ENCODE results near the gene SYT7. TPM values are rescaled to one million over a fixed set of nuclear protein-coding genes. Genes with fewer than 3 reads are reported as not detected.

SYT7 gene
- total and polyA plus RNA-seq, 10 of the 15 experiments (the other 5 are each of a cell fraction or from before 2014, with no cell fraction given), result not detected

DNA sequence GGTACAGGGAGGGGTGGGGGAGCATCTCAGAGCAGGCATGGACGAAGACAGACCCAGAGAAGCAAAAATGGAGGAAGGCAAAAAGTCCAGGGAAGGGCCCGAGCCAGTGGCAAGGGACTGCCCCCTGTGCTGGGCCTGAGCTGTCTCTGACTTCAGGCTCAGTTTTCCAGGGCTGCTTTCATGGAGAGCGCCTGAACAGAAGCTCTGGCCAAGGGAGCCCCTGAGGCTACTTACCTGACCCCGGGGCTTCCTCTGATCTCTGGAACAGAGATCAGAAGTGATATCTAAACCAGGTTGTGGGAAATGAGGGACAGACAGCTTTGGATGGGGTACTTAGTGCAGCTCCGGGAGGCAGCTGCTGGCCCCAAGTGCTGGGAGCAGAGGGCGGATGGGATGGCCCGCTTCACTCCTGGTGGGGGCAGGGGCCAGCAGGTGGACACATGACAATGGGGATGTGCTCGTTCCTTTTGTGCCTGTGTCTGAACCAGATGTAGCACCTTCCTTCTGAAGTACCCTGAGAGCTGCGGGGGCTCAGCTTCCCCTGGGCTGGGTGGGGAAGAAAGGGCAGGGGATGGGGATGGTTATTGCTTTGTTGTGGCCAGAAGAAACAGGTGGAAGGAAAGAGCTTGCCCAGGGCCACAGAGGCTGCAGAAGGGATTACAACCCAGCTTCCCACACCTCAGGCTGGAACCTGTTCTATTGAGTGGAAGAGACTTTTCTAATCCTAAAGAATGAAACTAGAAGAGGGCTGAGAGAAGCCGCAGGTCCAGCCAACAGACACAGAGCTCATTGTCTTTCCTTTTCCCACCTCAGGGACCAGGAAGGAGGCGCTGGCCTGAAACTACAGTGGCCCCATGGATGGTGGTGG lies 66.6 kb downstream of the SYT7 start:
- Histone ChIP-seq H3K9ac (ENCODE audit: control insufficient read depth, insufficient read depth, low read length) (no peak overlapping the region), H3K4me2 (ENCODE audit: control insufficient read depth, insufficient read depth) (no peak overlapping the region), H2AFZ (ENCODE audit: control insufficient read depth, low read depth, low read length) (no peak overlapping the region), H3K79me2 (ENCODE audit: control insufficient read depth, insufficient read depth, low read length) (no peaks in the 10 kb centered on the region), H3K27me3 (replicated peaks in 1 of 2; ENCODE audit: control insufficient read depth in 2 of 2, insufficient read depth in 2 of 2, low read length in 1 of 2) (peaks cover 4 to 5% of the 10 kb centered on the region in 2 experiments; a peak in 2 of 4 replicates), H3K36me3 (ENCODE audit: control insufficient read depth in 2 of 2, insufficient read depth in 2 of 2, low read length in 1 of 2) (no peaks in the 10 kb centered on the region), H3K9me3 (replicated peaks; ENCODE audit: control insufficient read depth, insufficient read depth, low read length) (no peaks in the 10 kb centered on the region), H3K4me1 (ENCODE audit: control insufficient read depth, insufficient read depth, low read length) (no peaks in the 10 kb centered on the region), H4K20me1 (ENCODE audit: control insufficient read depth, insufficient read depth) (no peaks in the 10 kb centered on the region; the same call in 1 of the 2 replicates), H3K27ac (ENCODE audit: control insufficient read depth, insufficient read depth) (no peak overlapping the region), H3K4me3 (no peak overlapping the region)
- in situ Hi-C loops (cut with MboI) (no loop called here), intact Hi-C loops (cut with micrococcal nuclease; ENCODE audit: unreplicated experiment) (no loop called here)
- SMC1A ChIA-PET (ENCODE audit: uncharacterized antibody, unreplicated experiment), result interaction anchor here (1.5 kb wide), 1 partner anchor 36 kb away, joined by 4 read pairs; no protein-coding TSS in a partner anchor
- DNase-seq (ENCODE audit: low read depth, low spot score) (no peak), FAIRE-seq (no peak), ATAC-seq (no peak)
- CTCF ChIA-PET, result interaction anchor here (0.5 to 2.0 kb wide), 5 partner anchors 32 to 128 kb away, joined by 3 to 14 read pairs (median 5); no protein-coding TSS in a partner anchor
- RAD21 ChIA-PET (ENCODE audit: unreplicated experiment), result interaction anchor here (1.2 kb wide), 1 partner anchor 124 kb away, joined by 6 read pairs; no protein-coding TSS in a partner anchor
- POLR2A ChIA-PET, result no interaction called here
- 35% methylated on average over 11 of the region's 11 CpGs for WGBS (ENCODE audit: insufficient coverage, insufficient replicate concordance, low lambda C conversion rate, missing lambda C conversion rate)
- no TSS peak for BruUV-seq (replicated peaks)
- TF ChIP-seq EP300 (IDR thresholded peaks at IDR 0.05; ENCODE audit: borderline replicate concordance in 1 of 2, control insufficient read depth in 1 of 2, low read depth in 2 of 2, low read length in 2 of 2), result no peak
- TF ChIP-seq, protein P1, sequence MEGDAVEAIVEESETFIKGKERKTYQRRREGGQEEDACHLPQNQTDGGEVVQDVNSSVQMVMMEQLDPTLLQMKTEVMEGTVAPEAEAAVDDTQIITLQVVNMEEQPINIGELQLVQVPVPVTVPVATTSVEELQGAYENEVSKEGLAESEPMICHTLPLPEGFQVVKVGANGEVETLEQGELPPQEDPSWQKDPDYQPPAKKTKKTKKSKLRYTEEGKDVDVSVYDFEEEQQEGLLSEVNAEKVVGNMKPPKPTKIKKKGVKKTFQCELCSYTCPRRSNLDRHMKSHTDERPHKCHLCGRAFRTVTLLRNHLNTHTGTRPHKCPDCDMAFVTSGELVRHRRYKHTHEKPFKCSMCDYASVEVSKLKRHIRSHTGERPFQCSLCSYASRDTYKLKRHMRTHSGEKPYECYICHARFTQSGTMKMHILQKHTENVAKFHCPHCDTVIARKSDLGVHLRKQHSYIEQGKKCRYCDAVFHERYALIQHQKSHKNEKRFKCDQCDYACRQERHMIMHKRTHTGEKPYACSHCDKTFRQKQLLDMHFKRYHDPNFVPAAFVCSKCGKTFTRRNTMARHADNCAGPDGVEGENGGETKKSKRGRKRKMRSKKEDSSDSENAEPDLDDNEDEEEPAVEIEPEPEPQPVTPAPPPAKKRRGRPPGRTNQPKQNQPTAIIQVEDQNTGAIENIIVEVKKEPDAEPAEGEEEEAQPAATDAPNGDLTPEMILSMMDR (IDR thresholded peaks at IDR 0.05 in 2 of 3, conservative IDR thresholded peaks at IDR 0.05 in 1 of 3; ENCODE audit: control insufficient read depth in 2 of 3, extremely low read depth in 1 of 3, insufficient read depth in 1 of 3, low read depth in 3 of 3, low read length in 3 of 3), result no peak
- TF ChIP-seq HCFC1 (IDR thresholded peaks at IDR 0.05; ENCODE audit: low read length), result no peak
- no peak for TF ChIP-seq NFYA (IDR thresholded peaks at IDR 0.05; ENCODE audit: borderline replicate concordance, low read depth, low read length)
- TF ChIP-seq SMARCA5 (IDR thresholded peaks at IDR 0.05), result no peak
- TF ChIP-seq, protein P2, sequence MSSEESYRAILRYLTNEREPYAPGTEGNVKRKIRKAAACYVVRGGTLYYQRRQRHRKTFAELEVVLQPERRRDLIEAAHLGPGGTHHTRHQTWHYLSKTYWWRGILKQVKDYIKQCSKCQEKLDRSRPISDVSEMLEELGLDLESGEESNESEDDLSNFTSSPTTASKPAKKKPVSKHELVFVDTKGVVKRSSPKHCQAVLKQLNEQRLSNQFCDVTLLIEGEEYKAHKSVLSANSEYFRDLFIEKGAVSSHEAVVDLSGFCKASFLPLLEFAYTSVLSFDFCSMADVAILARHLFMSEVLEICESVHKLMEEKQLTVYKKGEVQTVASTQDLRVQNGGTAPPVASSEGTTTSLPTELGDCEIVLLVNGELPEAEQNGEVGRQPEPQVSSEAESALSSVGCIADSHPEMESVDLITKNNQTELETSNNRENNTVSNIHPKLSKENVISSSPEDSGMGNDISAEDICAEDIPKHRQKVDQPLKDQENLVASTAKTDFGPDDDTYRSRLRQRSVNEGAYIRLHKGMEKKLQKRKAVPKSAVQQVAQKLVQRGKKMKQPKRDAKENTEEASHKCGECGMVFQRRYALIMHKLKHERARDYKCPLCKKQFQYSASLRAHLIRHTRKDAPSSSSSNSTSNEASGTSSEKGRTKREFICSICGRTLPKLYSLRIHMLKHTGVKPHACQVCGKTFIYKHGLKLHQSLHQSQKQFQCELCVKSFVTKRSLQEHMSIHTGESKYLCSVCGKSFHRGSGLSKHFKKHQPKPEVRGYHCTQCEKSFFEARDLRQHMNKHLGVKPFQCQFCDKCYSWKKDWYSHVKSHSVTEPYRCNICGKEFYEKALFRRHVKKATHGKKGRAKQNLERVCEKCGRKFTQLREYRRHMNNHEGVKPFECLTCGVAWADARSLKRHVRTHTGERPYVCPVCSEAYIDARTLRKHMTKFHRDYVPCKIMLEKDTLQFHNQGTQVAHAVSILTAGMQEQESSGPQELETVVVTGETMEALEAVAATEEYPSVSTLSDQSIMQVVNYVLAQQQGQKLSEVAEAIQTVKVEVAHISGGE (CRISPR knock-in tag; IDR thresholded peaks at IDR 0.05), result no peak
- TF ChIP-seq, protein P3, sequence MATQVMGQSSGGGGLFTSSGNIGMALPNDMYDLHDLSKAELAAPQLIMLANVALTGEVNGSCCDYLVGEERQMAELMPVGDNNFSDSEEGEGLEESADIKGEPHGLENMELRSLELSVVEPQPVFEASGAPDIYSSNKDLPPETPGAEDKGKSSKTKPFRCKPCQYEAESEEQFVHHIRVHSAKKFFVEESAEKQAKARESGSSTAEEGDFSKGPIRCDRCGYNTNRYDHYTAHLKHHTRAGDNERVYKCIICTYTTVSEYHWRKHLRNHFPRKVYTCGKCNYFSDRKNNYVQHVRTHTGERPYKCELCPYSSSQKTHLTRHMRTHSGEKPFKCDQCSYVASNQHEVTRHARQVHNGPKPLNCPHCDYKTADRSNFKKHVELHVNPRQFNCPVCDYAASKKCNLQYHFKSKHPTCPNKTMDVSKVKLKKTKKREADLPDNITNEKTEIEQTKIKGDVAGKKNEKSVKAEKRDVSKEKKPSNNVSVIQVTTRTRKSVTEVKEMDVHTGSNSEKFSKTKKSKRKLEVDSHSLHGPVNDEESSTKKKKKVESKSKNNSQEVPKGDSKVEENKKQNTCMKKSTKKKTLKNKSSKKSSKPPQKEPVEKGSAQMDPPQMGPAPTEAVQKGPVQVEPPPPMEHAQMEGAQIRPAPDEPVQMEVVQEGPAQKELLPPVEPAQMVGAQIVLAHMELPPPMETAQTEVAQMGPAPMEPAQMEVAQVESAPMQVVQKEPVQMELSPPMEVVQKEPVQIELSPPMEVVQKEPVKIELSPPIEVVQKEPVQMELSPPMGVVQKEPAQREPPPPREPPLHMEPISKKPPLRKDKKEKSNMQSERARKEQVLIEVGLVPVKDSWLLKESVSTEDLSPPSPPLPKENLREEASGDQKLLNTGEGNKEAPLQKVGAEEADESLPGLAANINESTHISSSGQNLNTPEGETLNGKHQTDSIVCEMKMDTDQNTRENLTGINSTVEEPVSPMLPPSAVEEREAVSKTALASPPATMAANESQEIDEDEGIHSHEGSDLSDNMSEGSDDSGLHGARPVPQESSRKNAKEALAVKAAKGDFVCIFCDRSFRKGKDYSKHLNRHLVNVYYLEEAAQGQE (IDR thresholded peaks at IDR 0.05; ENCODE audit: low read depth, low read length), result no peak
- TF ChIP-seq, protein P4, sequence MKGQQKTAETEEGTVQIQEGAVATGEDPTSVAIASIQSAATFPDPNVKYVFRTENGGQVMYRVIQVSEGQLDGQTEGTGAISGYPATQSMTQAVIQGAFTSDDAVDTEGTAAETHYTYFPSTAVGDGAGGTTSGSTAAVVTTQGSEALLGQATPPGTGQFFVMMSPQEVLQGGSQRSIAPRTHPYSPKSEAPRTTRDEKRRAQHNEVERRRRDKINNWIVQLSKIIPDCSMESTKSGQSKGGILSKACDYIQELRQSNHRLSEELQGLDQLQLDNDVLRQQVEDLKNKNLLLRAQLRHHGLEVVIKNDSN (IDR thresholded peaks at IDR 0.05; ENCODE audit: borderline replicate concordance, extremely low read length, insufficient read depth, low read depth, low read length), result no peak
- TF ChIP-seq RELA (IDR thresholded peaks at IDR 0.05; ENCODE audit: borderline replicate concordance, partially characterized antibody), result no peak

Measured in GM12878 (cell line).